ENCODE results near the gene PDE10A.

- TF ChIP-seq ZNF274 (IDR thresholded peaks at IDR 0.05; ENCODE audit: low read depth, low read length) (no peak), YY1 (IDR thresholded peaks at IDR 0.05; ENCODE audit: insufficient read depth, insufficient read length) (no peak)
Observed at GRCh38 chr6:165376100-165376499, 286.9 kb downstream of the PDE10A start.

Data from NT2/D1 (cell line).